CD4-positive, alpha-beta T cell treated with Interleukin-10 for 1 hour (primary cell): ENCODE measurements around the gene GTPBP4.
"Not testable (repeated sequence)": the region's sequence is repeated elsewhere in the genome, so short reads cannot be mapped to it uniquely, and the experiment has no call there.

Experiments
- DNase-seq: peaks from one replicate; pipeline ENCODE4 v3.0.0-alpha.2; 2020

GTPBP4 gene

GRCh38 chr10:1034758-1035157 is 46.5 kb downstream of the GTPBP4 start:
- DNase-seq = no peak

- no peak for DNase-seq
Observed at GRCh38 chr10:1035201-1035600, 47.0 kb downstream of the GTPBP4 start.

DNA sequence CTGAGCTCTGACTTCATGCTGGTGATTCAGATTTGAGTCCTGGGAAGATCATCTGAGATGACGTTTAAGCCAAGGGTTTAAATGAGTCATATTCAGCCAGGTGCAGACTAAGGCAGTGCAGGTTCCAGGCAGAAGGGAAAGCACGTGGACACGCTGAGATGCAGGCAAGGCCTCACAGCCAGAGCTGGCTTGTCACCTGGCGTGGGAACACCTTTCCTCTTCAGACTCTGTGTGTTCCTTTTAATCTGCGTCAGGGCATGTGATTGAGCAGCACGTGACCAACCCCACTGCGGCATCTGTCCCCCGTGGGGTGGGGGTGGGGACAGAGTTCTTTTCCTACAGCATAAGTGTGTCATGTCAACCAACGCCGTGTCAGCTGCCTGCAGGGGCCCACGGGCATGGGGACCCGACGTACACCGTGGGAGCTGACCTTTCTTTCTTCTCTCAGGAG is 48.1 kb downstream of the GTPBP4 start:
- peak; percentile 26 for DNase-seq

- DNase-seq = no peak
Observed at GRCh38 chr10:1037098-1037497, 48.9 kb downstream of the GTPBP4 start.

DNA sequence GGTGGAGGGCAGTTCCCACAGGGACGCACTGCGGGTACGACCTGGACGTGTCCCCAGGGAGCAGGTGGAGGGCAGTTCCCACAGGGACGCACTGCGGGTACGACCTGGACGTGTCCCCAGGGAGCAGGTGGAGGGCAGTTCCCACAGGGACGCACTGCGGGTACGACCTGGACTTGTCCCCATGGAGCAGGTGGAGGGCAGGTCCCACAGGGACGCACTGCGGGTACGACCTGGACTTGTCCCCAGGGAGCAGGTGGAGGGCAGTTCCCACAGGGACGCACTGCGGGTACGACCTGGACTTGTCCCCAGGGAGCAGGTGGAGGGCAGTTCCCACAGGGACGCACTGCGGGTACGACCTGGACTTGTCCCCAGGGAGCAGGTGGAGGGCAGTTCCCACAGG is 50.5 kb downstream of the GTPBP4 start:
- not testable (repeated sequence) for DNase-seq

DNA sequence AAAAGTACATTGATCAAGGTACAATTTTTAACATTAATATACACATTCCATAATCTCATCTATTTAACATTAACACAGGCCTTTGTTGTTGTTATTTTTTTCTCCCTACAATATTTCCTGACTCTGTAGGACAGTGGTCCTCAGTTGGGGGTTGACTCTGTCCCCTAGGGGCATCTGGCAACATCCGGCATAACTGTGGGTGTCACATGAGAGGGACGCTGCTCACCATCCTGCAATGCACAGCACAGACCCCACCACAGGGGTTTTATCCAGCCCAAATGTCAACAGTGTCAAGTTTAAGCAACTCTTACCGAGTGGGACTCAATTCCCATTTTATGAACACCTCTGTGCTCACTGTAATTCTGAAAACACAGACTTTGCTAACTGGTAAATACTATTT is 51.9 kb downstream of the GTPBP4 start:
- DNase-seq = no peak

DNA sequence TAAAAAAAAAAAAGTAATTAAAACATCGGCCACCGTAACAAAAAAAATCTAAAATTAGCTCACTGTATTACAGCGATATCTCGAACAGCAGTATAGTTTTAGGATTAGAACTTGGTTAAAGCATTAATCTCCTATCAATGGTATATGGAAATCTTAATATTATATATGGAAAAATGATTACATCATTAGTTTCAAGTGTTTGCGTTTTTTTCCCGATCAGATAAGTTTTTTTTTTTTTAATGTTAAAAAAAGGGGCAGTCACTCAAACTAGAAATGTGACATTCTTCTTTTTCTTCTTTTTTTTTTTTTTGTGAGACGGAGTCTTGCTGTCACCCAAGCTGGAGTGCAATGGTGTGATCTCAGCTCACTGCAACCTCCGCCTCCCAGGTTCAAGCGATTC is 53.3 kb downstream of the GTPBP4 start:
- no peak for DNase-seq

DNA sequence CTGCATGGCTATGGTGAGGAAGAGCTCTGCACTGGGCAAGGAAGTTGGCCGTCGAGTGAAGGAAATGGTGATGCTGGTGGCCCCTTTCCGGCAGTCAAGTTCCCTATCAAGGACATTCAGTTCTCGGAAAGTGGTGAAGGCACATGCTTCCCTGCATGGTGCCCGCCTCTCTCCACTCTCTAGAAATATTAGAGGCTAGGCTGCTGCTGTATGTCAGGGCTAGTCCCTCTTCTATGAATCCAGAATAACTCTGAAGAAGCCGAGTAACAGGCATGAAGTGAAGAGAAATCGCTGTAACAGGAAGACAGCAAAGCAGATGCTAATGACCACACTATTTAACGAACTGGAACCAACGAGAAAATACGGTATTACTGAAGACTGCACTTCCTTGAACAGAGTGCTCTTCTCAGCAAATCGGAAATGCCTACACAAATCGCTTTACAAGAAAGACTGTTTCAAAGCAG is 55.3 kb downstream of the GTPBP4 start:
- peak; percentile 49 for DNase-seq

GRCh38 chr10:1044146-1044545 is 55.9 kb downstream of the GTPBP4 start:
- no peak for DNase-seq

GRCh38 chr10:1044964-1045363 is 56.7 kb downstream of the GTPBP4 start:
- DNase-seq = no peak

DNA sequence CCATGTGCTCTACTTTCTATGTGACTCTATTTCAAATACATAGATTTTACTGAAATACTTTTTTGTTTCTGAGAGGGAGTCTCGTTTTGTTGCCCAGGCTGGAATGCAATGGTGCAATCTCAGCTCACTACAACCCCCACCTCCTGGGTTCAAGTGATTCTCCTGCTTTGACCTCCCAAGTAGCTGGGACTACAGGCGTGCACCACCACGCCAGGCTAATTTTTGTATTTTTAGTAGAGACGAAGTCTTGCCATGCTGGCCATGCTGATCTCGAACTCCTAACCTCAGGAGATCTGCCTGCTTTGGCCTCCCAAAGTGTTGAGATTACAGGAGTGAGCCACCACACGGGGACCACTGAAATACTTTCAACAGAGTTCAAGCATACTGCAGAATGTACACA is 57.2 kb downstream of the GTPBP4 start:
- DNase-seq = no peak

DNA sequence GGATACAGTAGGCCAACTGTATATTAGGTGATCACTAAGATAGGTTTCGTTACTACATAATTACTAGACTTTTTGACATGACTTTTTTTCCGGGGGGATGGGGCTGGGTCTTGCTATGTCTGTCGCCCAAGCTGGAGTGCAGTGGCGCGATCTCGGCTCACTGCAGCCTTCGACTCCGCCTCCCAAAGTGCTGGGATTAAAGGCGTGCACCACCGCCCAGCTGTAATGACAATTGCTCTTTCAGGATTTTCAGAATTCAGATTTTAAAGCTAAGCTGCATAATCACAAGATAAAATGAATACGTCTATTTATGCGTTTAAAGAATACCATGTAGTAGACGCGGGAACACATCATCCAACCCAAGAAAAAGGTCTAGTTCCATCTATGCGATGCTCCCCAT is 59.7 kb downstream of the GTPBP4 start:
- DNase-seq = peak; percentile 28

DNA sequence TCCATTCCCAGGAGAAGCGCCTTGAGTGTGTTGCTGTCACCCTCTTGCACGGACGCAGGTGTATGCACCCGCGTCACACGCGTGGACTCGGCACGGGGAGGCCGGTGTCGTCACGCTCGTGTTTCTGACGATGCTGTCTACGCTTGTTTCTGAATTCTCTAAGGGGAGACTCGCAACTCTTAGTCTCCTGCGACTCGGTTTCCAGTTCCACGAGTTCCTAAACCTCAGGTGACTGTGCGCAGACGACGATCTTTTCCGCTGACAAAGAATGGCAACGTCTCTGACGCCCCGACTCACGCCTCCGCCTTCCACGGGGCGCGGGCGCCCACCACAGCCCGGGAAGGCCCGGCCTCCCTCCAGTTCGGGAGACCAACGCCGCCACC is 60.1 kb downstream of the GTPBP4 start:
- peak; percentile 70 for DNase-seq

GRCh38 chr10:1048732-1049424 is 60.6 kb downstream of the GTPBP4 start, which contains the start of gene IDI1:
IDI1 (minus strand) TSS chr10:1049119; CDS start chr10:1049003, 116 bp downstream.
- DNase-seq = peak; percentile 98

GRCh38 chr10:1049425-1049958 is 61.3 kb downstream of the GTPBP4 start:
- no peak for DNase-seq

- DNase-seq = peak; percentile 29
Observed at GRCh38 chr10:1050145-1050544, 61.9 kb downstream of the GTPBP4 start.

GRCh38 chr10:1050554-1050953 is 62.3 kb downstream of the GTPBP4 start:
- DNase-seq = peak; percentile 66

GRCh38 chr10:1054684-1055083 is 66.5 kb downstream of the GTPBP4 start:
- no peak for DNase-seq

GRCh38 chr10:1056326-1057105 is 68.3 kb downstream of the GTPBP4 start, which contains the start of gene WDR37:
WDR37 (plus strand) TSS chr10:1056385; CDS start chr10:1072156, 15,771 bp downstream.
- peak; percentile 88 for DNase-seq

DNA sequence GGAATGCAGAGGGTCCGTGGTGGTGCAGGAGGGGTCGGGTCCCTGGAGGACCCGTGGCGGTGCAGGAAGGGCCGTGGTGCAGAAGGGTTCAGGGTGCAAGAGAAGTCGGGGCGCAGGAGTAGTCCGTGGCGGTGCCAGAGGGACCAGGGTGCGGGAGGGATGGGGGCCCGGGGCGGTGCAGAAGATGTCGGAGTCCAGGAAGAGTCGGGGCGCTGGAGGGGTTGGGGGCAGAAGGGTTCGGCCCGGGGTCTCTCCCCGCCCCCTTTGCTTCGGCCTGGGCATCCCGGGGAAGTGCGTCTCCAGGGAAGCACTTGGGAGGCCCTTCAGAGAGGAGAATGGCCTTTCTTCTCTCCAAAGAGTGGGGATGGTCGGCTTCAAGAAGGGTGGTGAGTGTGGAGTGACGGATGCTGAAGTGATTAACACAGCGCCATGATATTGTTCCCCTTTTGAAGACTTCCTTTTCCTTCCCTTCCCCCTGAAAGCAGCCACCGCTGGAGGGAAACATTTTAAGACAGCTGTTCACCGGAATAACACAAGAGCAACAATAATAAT is 68.9 kb downstream of the GTPBP4 start:
- DNase-seq = no peak

GRCh38 chr10:1058017-1058416 is 69.8 kb downstream of the GTPBP4 start:
- no peak for DNase-seq

DNA sequence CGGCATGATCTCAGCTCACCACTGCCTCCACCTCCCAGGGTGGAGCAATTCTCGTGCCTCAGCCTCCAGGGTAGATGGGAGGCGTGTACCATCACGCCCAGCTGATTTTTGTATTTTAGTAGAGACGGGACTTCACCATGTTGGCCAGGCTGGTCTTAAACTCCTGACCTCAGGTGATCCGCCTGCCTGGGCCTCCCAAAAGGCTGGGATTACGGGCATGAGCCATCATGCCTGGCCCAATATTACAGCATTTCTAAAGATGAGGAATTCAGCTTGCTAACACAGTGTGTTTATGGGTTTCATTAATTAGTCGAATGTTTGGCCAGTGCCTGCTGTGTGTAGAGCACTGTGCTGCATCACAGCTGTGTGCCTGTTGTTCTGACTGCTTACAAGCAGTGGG is 71.7 kb downstream of the GTPBP4 start:
- DNase-seq = no peak
